NCI-H82 (cell line): ENCODE measurements around the gene WNT1.

Experiments used
- DNase-seq: peaks from one replicate; lab custom pipeline; 2025; lab: John Stamatoyannopoulos, UW

WNT1 gene

GRCh38 chr12:48978291-48978740, at the start of gene WNT1:
Gene WNT1, plus strand, starts transcription at chr12:48978322. Its CDS starts 329 bp downstream, at chr12:48978651.
- no peak for DNase-seq

- no peak for DNase-seq
Observed at GRCh38 chr12:48929551-48929950, 48.6 kb upstream of the WNT1 start.

GRCh38 chr12:48930475-48930874, 47.6 kb upstream of the WNT1 start:
- no peak for DNase-seq

- no peak for DNase-seq
Observed at GRCh38 chr12:48932878-48933277, 45.2 kb upstream of the WNT1 start.

GRCh38 chr12:48933664-48934311, 44.3 kb upstream of the WNT1 start:
- DNase-seq: no peak

GRCh38 chr12:48934312-48934706, 43.8 kb upstream of the WNT1 start:
- peak; percentile 37 for DNase-seq

GRCh38 chr12:48936379-48936979, 41.6 kb upstream of the WNT1 start:
- peak; percentile 88 for DNase-seq

- peak; percentile 46 for DNase-seq
Observed at GRCh38 chr12:48937170-48937569, 41.0 kb upstream of the WNT1 start.

GRCh38 chr12:48938805-48939204, 39.3 kb upstream of the WNT1 start:
- no peak for DNase-seq

GRCh38 chr12:48940181-48940580, 37.9 kb upstream of the WNT1 start:
- no peak for DNase-seq

GRCh38 chr12:48943221-48943620, 34.9 kb upstream of the WNT1 start:
- no peak for DNase-seq

GRCh38 chr12:48946205-48946604, 31.9 kb upstream of the WNT1 start:
- no peak for DNase-seq

- DNase-seq: no peak
Observed at GRCh38 chr12:48946943-48947342, 31.2 kb upstream of the WNT1 start.

- DNase-seq: no peak
Observed at GRCh38 chr12:48947727-48948126, 30.4 kb upstream of the WNT1 start.

- no peak for DNase-seq
Observed at GRCh38 chr12:48952691-48953090, 25.4 kb upstream of the WNT1 start.

- DNase-seq: no peak
Observed at GRCh38 chr12:48954061-48954460, 24.1 kb upstream of the WNT1 start.

- DNase-seq: no peak
Observed at GRCh38 chr12:48954841-48955501, 23.2 kb upstream of the WNT1 start.

GRCh38 chr12:48956279-48957140, 21.6 kb upstream of the WNT1 start:
- DNase-seq: peak; percentile 98

- peak; percentile 99 for DNase-seq
Observed at GRCh38 chr12:48957141-48958048, 20.7 kb upstream of the WNT1 start, which contains the start of gene ARF3. Gene ARF3, minus strand, starts transcription at chr12:48957487. Its CDS starts 16,392 bp downstream, at chr12:48941095.

- no peak for DNase-seq
Observed at GRCh38 chr12:48958049-48958388, 20.1 kb upstream of the WNT1 start.

- DNase-seq: no peak
Observed at GRCh38 chr12:48960834-48961233, 17.3 kb upstream of the WNT1 start.
